Stimulated activated CD8-positive, alpha-beta memory T cell treated with anti-CD3 and anti-CD28 coated beads, Interleukin-2, amount 100 ng/mL, for 48 hours (primary cell): ENCODE measurements around the gene SNX3.
"Not testable (repeated sequence)": the region's sequence is repeated elsewhere in the genome, so short reads cannot be mapped to it uniquely, and the experiment has no call there.

Experiments
- DNase-seq, 2 donors: peaks; one replicate each; pipeline ENCODE4 v3.0.0-alpha.2; 2020; ENCODE audit warnings: low read depth in 2 of 2

SNX3 gene

GRCh38 chr6:108260126-108260808 lies 573 bp downstream of the SNX3 start:
- DNase-seq: no peak

GRCh38 chr6:108254433-108255410 lies 6.1 kb downstream of the SNX3 start:
- DNase-seq: no peak

- DNase-seq: no peak
Observed at GRCh38 chr6:108253241-108253640, 7.6 kb downstream of the SNX3 start.

GRCh38 chr6:108252055-108252454 lies 8.8 kb downstream of the SNX3 start:
- DNase-seq: no peak

- DNase-seq: no peak
Observed at GRCh38 chr6:108251252-108251651, 9.6 kb downstream of the SNX3 start.

GRCh38 chr6:108250240-108250866 lies 10.5 kb downstream of the SNX3 start:
- no peak for DNase-seq

- DNase-seq: no peak
Observed at GRCh38 chr6:108247965-108248536, 12.8 kb downstream of the SNX3 start.

GRCh38 chr6:108245095-108245494 lies 15.7 kb downstream of the SNX3 start:
- DNase-seq: not testable (repeated sequence)

GRCh38 chr6:108243836-108244235 lies 17.0 kb downstream of the SNX3 start:
- DNase-seq: no peak

- no peak for DNase-seq
Observed at GRCh38 chr6:108242721-108243120, 18.1 kb downstream of the SNX3 start.

- DNase-seq: no peak
Observed at GRCh38 chr6:108242259-108242658, 18.6 kb downstream of the SNX3 start.

GRCh38 chr6:108238322-108238721 lies 22.5 kb downstream of the SNX3 start:
- DNase-seq: no peak

GRCh38 chr6:108236791-108237190 lies 24.0 kb downstream of the SNX3 start:
- DNase-seq: no peak

- no peak for DNase-seq
Observed at GRCh38 chr6:108235127-108235526, 25.7 kb downstream of the SNX3 start.

GRCh38 chr6:108228416-108228815 lies 32.4 kb downstream of the SNX3 start:
- DNase-seq: no peak

- DNase-seq: no peak
Observed at GRCh38 chr6:108227290-108227689, 33.5 kb downstream of the SNX3 start.

- DNase-seq: no peak
Observed at GRCh38 chr6:108222504-108222903, 38.3 kb downstream of the SNX3 start.

GRCh38 chr6:108222064-108222463 lies 38.8 kb downstream of the SNX3 start:
- no peak for DNase-seq

- no peak for DNase-seq
Observed at GRCh38 chr6:108211671-108212070, 49.2 kb downstream of the SNX3 start.

- no peak for DNase-seq
Observed at GRCh38 chr6:108210556-108210955, 50.3 kb downstream of the SNX3 start.

GRCh38 chr6:108209738-108210137 lies 51.1 kb downstream of the SNX3 start:
- no peak for DNase-seq

- DNase-seq: no peak
Observed at GRCh38 chr6:108207013-108207412, 53.8 kb downstream of the SNX3 start.
